ENCODE data around the gene SHB.

DNA sequence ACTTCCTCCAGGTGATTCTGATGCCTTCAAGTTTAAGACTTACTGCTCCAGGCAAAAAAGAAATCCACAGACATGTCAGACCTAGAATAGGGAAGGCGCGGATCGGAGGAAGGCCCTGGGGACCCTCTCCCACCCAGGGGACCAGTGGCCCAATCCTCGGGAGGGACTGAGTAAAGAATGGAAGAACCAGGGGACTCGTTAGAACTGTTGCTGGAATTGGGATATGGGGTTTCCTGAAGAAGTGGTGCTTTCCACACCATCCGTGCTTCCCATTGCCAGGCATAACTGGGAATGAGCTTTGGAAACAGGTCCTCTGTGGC lies 101.3 kb downstream of the SHB start:
- TF ChIP-seq, protein P1, sequence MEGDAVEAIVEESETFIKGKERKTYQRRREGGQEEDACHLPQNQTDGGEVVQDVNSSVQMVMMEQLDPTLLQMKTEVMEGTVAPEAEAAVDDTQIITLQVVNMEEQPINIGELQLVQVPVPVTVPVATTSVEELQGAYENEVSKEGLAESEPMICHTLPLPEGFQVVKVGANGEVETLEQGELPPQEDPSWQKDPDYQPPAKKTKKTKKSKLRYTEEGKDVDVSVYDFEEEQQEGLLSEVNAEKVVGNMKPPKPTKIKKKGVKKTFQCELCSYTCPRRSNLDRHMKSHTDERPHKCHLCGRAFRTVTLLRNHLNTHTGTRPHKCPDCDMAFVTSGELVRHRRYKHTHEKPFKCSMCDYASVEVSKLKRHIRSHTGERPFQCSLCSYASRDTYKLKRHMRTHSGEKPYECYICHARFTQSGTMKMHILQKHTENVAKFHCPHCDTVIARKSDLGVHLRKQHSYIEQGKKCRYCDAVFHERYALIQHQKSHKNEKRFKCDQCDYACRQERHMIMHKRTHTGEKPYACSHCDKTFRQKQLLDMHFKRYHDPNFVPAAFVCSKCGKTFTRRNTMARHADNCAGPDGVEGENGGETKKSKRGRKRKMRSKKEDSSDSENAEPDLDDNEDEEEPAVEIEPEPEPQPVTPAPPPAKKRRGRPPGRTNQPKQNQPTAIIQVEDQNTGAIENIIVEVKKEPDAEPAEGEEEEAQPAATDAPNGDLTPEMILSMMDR (IDR thresholded peaks at IDR 0.05), result no peak
- TF ChIP-seq POLR2A (IDR thresholded peaks at IDR 0.05), result no peak
